Measurements from ENCODE around the gene MCHR1.
A peak's percentile ranks its signal among the peaks of the same experiment; 100 is the strongest.

Gene MCHR1, protein sequence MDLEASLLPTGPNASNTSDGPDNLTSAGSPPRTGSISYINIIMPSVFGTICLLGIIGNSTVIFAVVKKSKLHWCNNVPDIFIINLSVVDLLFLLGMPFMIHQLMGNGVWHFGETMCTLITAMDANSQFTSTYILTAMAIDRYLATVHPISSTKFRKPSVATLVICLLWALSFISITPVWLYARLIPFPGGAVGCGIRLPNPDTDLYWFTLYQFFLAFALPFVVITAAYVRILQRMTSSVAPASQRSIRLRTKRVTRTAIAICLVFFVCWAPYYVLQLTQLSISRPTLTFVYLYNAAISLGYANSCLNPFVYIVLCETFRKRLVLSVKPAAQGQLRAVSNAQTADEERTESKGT

DNA sequence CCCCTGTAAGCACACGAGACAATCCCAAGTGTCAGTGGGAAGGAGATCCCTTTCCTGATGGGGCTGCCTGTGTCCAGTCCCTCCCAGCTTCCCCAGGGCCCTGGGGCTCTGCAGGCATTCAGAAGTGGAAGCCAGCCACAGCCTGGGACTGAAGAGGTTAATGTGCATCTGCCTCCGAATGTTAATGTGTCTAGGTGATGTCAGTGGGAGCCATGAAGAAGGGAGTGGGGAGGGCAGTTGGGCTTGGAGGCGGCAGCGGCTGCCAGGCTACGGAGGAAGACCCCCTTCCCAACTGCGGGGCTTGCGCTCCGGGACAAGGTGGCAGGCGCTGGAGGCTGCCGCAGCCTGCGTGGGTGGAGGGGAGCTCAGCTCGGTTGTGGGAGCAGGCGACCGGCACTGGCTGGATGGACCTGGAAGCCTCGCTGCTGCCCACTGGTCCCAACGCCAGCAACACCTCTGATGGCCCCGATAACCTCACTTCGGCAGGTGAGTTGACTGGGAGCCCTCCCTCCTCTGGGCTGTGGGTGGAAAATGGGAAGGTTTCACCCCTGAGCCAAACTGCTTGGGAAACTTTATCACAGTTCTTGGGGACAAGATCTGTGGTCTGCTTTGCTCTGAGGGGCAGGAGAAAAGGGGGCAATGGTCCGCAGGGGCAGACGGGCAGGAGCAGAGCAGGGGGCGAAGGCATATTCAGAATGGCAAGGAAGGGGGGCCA lies at the start of gene MCHR1:
TSS of gene MCHR1 (plus strand) at position 236 of the 715 bp plus-strand sequence. CDS start at position 405, 169 bp downstream.
- H3K27ac Mint-ChIP-seq = peak within 1 kb of the TSS; percentile 69
- no peak for DNase-seq (ENCODE audit: low spot score in 2 of 2)
- H3K4me1 Mint-ChIP-seq = peaks cover 41% of the 10 kb centered on the region
- no peaks in the 10 kb centered on the region for H3K9me3 Mint-ChIP-seq
- H3K4me3 Mint-ChIP-seq = no peak within 1 kb of the TSS
- ATAC-seq = no peak
- no peaks in the 10 kb centered on the region for H3K36me3 Mint-ChIP-seq

DNA sequence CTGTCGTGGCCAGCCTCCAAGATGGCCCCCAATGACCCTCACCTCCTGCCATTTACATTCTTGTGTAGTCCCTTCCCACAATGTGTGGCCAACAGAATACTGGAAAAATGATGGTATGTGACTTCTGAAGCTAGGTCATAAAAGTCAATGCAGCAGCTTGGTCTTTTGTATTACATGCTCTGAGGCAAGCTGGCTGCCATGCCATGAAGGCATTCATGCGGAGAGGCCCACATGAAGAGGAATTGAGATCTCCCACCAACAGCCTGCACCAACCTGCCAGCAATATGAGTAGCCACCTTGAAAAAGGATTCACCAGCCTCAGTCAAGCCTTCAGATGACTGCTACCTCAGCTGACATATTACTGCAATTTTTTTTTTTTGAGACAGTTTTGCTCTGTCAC lies 47.4 kb upstream of the MCHR1 start:
- Mint-ChIP-seq H3K36me3 (peaks cover 5% of the 10 kb centered on the region), H3K9me3 (no peaks in the 10 kb centered on the region), H3K27ac (no peak overlapping the region), H3K4me1 (peaks cover 60% of the 10 kb centered on the region), H3K4me3 (no peak overlapping the region)
- ATAC-seq (no peak), DNase-seq (ENCODE audit: low spot score in 2 of 2) (no peak)

DNA sequence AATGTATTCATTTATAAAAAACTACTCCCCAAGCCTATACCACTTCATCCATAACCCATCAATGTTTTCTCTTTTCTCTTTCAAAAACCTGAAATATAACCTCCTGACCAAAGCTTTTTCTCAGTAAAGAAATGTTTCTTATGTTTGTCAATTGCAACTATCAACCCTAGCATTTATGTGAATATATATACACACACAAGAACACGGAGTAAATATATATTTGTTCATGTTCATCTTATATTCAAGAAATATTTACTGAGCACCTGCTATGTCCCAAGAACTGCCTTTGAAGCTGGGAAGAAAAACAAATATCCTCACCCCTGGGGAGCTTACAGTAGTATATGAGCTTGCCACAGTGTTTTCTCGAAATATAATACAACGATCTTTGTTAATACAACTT lies 46.2 kb upstream of the MCHR1 start:
- ATAC-seq = no peak
- Mint-ChIP-seq H3K36me3 (peaks cover 7% of the 10 kb centered on the region), H3K4me3 (no peak overlapping the region), H3K4me1 (peaks cover 56% of the 10 kb centered on the region), H3K27ac (no peak overlapping the region), H3K9me3 (no peaks in the 10 kb centered on the region)
- DNase-seq (ENCODE audit: low spot score in 2 of 2) = no peak

DNA sequence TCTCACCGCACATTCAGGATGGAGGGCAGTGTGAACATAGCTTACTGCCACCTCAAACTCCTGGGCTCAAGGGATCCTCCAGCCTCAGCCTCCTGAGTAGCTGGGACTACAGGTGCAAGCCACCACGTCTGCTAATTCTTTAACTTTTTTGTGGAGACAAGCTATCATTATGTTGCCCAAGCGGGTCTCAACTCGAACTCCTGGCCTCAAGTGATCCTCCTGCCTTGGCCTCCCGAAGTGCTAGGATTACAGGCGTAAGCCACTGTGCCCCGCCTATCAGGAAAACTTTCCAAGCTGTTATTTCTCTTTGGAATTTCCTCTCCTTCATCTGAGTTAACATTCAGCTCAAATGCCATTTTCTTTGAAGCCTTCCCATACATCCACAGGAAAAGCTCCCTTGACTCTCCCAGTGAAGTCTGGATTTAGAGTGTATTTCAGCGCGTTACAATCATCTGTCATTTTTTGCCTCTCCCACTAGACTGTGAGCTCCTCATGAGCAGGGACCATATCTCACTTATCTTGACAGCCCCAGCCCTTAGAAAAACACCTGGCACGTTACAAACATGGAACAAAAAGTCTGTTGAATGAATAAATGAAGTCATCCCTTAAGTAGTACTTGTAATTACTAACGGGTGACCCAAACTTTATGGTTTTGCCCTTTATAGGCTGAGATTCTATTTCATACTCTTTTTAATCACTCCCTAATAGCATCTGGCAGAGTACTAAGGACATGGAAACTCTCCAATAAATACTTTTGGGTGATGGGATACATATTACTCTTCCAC lies 45.0 kb upstream of the MCHR1 start:
- no peaks in the 10 kb centered on the region for H3K9me3 Mint-ChIP-seq
- peaks cover 45% of the 10 kb centered on the region for H3K4me1 Mint-ChIP-seq
- H3K36me3 Mint-ChIP-seq = peaks cover 7% of the 10 kb centered on the region
- ATAC-seq (no peak), DNase-seq (ENCODE audit: low spot score in 2 of 2) (no peak)
- H3K27ac Mint-ChIP-seq = no peak overlapping the region
- H3K4me3 Mint-ChIP-seq = peak overlapping the region; percentile 87

DNA sequence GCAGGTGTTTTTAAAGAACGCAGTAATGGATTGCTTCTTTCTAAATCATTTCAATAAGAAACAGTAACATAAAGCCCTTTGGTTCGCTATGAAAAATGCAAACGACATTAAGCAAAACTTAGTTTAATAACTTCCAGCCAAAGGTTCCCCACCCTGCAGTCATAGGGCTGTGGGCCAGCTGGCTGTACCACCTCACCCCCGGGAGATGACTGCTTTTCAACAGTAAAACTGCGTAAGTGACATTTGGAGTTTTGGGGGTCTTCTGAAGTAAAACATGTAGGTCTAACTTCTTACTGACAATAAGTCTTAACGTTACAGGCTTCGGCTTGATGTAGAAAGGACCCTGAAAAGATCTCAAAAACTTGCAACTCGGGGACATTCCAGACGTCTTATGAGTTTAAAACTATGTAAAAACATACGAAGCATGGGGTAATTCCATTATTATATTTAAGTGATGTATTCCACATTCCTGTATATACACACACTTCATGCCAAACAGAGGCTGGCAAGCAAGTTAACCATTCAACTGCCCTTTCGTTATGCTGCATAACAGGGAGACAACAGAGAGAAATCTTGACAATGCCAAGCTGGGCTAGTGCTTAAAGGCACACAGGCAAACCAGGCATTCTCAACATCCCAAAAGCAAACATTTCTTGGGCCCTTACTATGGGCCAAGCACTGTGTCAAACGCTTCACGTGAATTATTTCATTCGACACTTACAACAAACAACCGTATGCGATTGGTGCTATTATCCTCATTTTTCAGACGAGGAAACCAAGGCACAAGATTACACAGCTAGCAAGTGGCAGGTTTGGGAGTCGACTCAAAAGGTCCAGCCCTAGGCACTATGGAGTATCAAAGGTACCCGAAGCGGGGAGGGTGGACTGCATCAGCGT lies 44.0 kb upstream of the MCHR1 start:
- DNase-seq (ENCODE audit: low spot score in 2 of 2) (no peak), ATAC-seq (no peak)
- peaks cover 45% of the 10 kb centered on the region for H3K4me1 Mint-ChIP-seq
- peak overlapping the region; percentile 97 for H3K27ac Mint-ChIP-seq
- peaks cover 7% of the 10 kb centered on the region for H3K36me3 Mint-ChIP-seq
- peak overlapping the region; percentile 87 for H3K4me3 Mint-ChIP-seq
- no peaks in the 10 kb centered on the region for H3K9me3 Mint-ChIP-seq

DNA sequence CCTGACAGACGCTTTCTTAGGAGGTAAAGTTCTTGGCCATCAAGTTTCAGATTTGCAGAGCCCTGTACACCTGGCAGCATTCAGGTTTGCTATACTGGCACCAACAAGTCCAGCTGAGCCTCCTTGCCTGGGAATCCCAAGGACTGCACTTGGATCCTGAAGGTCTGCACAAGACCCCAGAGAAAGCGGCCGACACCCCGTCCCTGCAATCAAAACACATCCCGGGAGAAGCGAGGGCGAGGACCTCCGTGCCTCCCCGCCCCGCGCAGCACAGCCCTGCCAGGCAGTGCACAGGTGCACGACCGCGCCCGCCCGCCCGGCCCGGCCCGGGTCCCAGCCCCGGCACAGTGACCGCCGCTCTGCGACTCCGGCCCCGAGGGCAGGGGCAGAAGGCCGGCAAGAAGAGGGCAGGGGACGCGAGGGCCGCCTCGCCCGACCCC lies 43.3 kb upstream of the MCHR1 start:
- Mint-ChIP-seq H3K36me3 (peaks cover 7% of the 10 kb centered on the region), H3K4me3 (peak overlapping the region; percentile 87), H3K27ac (peak overlapping the region; percentile 97), H3K4me1 (peaks cover 45% of the 10 kb centered on the region), H3K9me3 (no peaks in the 10 kb centered on the region)
- ATAC-seq (peak; percentile 2), DNase-seq (ENCODE audit: low spot score in 2 of 2) (no peak)

DNA sequence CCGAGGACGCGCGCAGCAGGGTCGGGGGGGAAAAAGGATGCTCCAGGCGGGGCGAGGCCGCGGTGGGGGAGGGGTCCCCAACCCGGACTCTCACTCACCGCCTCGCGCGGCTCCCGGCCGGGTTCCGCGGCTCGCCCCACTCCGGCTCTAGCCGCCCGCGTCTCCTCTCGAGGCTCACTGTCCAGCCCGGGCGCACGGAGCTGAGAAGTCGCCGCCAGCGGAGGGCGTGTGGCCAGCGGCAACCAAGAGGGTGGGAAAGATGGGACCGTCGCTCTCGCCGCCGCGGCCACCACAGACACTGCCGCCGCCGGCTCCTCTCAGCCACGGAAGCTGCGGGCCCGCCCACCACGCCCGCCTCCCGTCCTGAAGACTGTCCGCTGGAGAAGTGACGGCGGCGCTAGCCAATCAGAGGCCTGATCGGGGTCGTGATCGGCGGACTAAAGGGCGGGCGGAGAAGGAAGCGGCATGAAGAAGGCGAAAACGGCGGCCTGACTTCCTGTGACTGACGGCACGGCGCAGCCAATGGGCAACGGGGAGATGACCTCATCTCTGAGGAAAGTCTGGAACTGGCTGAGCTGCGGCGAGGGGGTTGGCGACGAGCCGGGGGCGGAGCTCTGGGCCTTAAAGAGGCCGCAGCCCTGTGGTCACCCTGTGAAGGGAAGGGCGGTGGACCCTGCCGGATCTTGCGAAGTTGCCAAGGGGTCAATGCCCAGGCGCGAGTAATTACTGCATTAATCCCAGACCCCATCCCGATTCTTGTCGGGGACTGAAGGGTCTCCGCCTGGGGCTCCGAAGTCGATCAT lies 42.7 kb upstream of the MCHR1 start, which contains the start of gene MRTFA:
TSS of gene MRTFA (minus strand) at position 340 of the 803 bp plus-strand sequence.
- DNase-seq (ENCODE audit: low spot score in 2 of 2) (peak; percentile 94 to 99), ATAC-seq (peak; percentile 96)
- no peaks in the 10 kb centered on the region for H3K9me3 Mint-ChIP-seq
- H3K4me3 Mint-ChIP-seq = peak within 1 kb of the TSS; percentile 87
- peak within 1 kb of the TSS; percentile 97 for H3K27ac Mint-ChIP-seq
- H3K36me3 Mint-ChIP-seq = peaks cover 7% of the 10 kb centered on the region
- peaks cover 39% of the 10 kb centered on the region for H3K4me1 Mint-ChIP-seq

DNA sequence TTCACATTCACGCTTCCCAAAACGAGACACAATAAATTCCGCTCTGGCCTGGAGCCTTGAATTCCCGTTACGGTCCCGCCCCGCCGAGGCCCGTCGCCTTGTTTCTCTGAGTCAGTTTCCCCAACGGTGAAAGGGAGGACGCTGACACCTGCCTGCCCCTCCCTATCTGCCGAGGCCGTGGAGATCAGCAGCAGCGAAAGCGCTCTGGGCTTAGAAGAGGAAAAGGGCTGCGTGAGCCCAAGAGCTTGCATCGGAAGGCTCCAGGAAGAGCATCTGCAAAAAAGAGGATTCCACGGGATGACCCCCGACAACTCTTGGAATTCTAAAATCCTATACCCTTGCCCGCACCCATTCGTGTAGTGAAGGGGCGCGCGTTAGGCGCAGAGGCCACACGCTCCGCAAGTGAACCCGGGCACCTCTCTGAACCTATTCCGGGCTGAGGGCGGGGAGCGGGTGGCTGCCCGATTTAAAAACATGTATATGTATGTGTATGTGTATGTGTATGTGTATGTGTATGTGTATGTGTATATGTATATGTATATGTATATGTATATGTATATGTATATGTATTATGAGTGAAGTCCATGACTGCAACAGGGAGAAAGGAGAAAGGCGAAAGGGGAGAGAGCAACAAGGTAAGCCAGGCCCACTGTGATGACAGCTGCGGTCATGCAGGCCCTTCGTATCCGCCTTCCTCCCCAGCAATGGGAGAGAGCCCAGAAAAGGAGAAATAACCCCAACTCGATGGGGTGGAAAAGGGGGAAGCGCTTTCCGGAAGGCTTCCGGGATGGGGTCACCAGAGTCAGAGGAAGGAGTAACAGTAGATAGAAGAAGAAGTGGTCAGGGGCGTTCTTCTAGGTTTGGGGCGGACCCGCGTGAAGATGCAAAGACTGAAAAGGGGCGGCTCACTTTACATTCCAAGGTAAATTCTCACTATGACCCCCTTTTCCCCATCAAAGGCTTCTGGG lies 41.8 kb upstream of the MCHR1 start:
- H3K9me3 Mint-ChIP-seq = no peaks in the 10 kb centered on the region
- H3K36me3 Mint-ChIP-seq = peaks cover 7% of the 10 kb centered on the region
- peak overlapping the region; percentile 97 for H3K27ac Mint-ChIP-seq
- DNase-seq (ENCODE audit: low spot score in 2 of 2) (no peak), ATAC-seq (peak; percentile 60)
- peaks cover 34% of the 10 kb centered on the region for H3K4me1 Mint-ChIP-seq
- peak overlapping the region; percentile 87 for H3K4me3 Mint-ChIP-seq

DNA sequence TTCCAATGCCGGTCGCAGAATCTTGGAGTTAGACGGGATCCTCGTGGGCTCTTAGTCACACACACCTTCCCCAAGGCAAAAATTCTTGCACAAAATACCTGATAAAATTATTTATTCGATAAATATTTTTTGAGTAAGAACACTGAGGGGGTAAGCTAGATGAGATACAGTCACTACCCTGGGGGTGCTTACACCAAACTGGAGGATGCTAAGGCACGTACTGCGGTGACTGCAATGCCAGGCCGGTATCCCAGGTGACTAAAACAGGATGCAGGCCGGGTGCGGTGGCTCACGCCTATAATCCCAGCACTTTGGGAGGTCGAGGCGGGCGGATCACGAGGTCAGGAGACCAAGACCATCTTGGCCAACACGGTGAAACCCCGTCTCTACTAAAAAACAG lies 41.0 kb upstream of the MCHR1 start:
- no peak overlapping the region for H3K27ac Mint-ChIP-seq
- peak overlapping the region; percentile 87 for H3K4me3 Mint-ChIP-seq
- DNase-seq (ENCODE audit: low spot score in 2 of 2) (no peak), ATAC-seq (no peak)
- H3K4me1 Mint-ChIP-seq = peaks cover 27% of the 10 kb centered on the region
- H3K9me3 Mint-ChIP-seq = no peaks in the 10 kb centered on the region
- peaks cover 7% of the 10 kb centered on the region for H3K36me3 Mint-ChIP-seq

DNA sequence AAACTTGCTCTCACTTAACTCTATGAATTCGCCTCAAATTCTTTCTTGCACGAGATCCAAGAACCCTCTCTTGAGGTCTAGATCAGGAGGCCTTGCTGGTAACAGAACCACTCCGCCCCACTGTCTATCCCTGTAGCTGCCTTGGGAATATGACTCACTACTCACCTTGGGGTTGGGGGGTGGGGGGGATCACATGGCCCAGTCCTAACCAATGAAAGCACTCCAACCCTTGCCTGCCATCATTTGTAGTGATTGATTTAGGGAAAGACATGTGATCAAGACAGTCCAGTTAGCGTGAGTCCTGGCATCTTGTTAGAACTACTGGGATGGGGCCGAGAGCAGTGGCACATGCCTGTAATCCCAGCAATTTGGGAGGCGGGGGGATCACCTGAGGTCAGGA lies 38.0 kb upstream of the MCHR1 start:
- Mint-ChIP-seq H3K27ac (no peak overlapping the region), H3K4me1 (peaks cover 6% of the 10 kb centered on the region), H3K4me3 (no peak overlapping the region), H3K36me3 (peaks cover 7% of the 10 kb centered on the region), H3K9me3 (no peaks in the 10 kb centered on the region)
- ATAC-seq (no peak), DNase-seq (ENCODE audit: low spot score in 2 of 2) (no peak)

DNA sequence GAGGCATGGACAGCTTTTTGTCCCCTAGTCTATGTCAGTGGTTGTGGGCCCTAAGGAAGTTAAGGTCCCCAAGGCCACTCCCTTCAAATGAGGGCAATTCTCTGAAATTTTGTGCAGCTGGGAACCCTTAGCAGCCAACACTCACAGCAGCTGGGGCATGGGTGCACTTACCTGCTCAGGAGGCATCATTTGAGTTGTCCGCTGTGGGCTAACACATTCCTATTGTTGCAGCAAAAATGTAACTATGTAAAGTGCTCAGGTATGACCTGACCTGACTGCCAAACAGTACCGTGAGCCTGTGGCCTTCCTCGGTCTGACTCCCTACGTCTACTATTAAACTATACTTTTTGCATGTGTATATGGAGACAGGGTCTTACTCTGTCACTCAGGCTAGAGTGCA lies 37.0 kb upstream of the MCHR1 start:
- H3K36me3 Mint-ChIP-seq = no peaks in the 10 kb centered on the region
- DNase-seq (ENCODE audit: low spot score in 2 of 2) (no peak), ATAC-seq (no peak)
- H3K9me3 Mint-ChIP-seq = no peaks in the 10 kb centered on the region
- no peak overlapping the region for H3K27ac Mint-ChIP-seq
- H3K4me3 Mint-ChIP-seq = no peak overlapping the region
- H3K4me1 Mint-ChIP-seq = peaks cover 6% of the 10 kb centered on the region

DNA sequence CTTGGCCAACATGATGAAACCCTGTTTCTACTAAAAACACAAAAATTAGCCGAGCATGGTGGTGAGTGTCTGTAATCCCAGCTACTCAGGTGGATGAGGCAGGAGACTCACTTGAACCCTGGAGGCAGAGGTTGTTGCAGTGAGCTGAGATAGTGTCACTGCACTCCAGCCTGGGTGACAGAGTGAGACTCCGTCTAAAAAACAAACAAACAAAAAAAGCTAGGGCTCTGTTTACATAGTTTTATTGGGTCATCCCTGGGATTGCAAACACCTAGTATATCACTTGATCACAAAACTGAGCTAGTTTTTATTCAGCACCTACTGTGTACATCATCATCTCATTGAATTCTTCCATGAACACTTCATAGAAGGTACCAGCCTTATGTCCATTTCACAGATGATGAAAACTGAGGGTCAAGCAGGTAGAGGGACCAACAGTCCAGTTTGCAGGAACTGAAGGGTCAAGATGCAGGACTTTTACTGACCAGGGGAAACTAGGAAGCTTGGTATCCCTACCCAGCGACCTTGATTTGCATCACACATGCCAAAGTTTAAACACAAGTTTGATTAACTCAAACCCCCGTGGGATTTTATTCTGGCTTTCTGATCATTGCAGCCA lies 33.6 kb upstream of the MCHR1 start:
- ATAC-seq (no peak), DNase-seq (ENCODE audit: low spot score in 2 of 2) (no peak)
- Mint-ChIP-seq H3K4me1 (no peaks in the 10 kb centered on the region), H3K9me3 (no peaks in the 10 kb centered on the region), H3K27ac (no peak overlapping the region), H3K4me3 (no peak overlapping the region), H3K36me3 (no peaks in the 10 kb centered on the region)

DNA sequence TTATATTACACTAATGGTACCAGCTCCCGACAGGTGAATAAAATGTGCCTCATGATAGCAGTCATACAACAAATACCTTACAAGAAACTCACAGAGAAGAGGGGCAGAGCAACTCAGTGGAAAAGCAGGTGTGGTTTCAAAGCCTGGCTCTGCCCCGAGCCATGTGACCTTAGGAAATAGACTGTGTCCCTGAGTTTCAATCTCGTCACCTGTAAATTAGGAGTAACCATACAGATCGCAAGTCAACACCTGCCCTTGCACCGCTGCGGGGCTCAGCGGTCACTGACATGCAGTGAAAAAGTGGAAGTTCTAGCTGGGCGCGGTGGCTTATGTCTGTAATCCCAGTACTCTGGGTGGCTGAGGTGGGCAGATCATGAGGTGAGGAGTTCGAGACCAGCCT lies 30.9 kb upstream of the MCHR1 start:
- peaks cover 17% of the 10 kb centered on the region for H3K4me1 Mint-ChIP-seq

More for the DNA sequence above, 30.9 kb upstream of the MCHR1 start:
- Mint-ChIP-seq H3K9me3 (no peaks in the 10 kb centered on the region), H3K4me3 (no peak overlapping the region), H3K36me3 (peaks cover 5% of the 10 kb centered on the region), H3K27ac (no peak overlapping the region)
- ATAC-seq = no peak
- no peak for DNase-seq (ENCODE audit: low spot score in 2 of 2)

Measured in stimulated activated effector memory CD8-positive, alpha-beta T cell treated with anti-CD3 and anti-CD28 coated beads, Interleukin-12 subunit alpha, Interleukin-12 subunit beta, amount 100 ng/mL, for 72 hours (primary cell).